Hippocampal formation (tissue), 2 donors: ENCODE results near the gene CEACAM21.
A peak's percentile ranks its signal among the peaks of the same experiment; 100 is the strongest.

Experiments used
- DNase-seq, 2 donors: peaks; one replicate each; lab custom pipeline; 2025; lab: John Stamatoyannopoulos, UW

CEACAM21 gene

GRCh38 chr19:41587101-41587837, 11.3 kb downstream of the CEACAM21 start:
- no peak for DNase-seq

GRCh38 chr19:41587838-41588210, 11.9 kb downstream of the CEACAM21 start:
- DNase-seq = no peak

GRCh38 chr19:41588497-41589209, 12.7 kb downstream of the CEACAM21 start:
- no peak for DNase-seq

- DNase-seq = no peak
Measured at GRCh38 chr19:41589371-41589770, 13.4 kb downstream of the CEACAM21 start.

GRCh38 chr19:41590936-41591335, 15.0 kb downstream of the CEACAM21 start:
- DNase-seq = no peak

- no peak for DNase-seq
Measured at GRCh38 chr19:41591951-41592562, 16.1 kb downstream of the CEACAM21 start.

- peak; percentile 3 to 15 for DNase-seq
Measured at GRCh38 chr19:41595258-41595889, 19.4 kb downstream of the CEACAM21 start.

GRCh38 chr19:41595890-41596280, 19.9 kb downstream of the CEACAM21 start:
- no peak for DNase-seq

GRCh38 chr19:41597600-41598041, 21.7 kb downstream of the CEACAM21 start:
- DNase-seq = peak; percentile 1 to 34

GRCh38 chr19:41599175-41599966, 23.4 kb downstream of the CEACAM21 start:
- no peak for DNase-seq

- no peak for DNase-seq
Measured at GRCh38 chr19:41601771-41602170, 25.8 kb downstream of the CEACAM21 start.

GRCh38 chr19:41604831-41605230, 28.9 kb downstream of the CEACAM21 start:
- no peak for DNase-seq

- DNase-seq = no peak
Measured at GRCh38 chr19:41606215-41606837, 30.4 kb downstream of the CEACAM21 start.

- DNase-seq = no peak
Measured at GRCh38 chr19:41607668-41608067, 31.7 kb downstream of the CEACAM21 start.

GRCh38 chr19:41610789-41611188, 34.8 kb downstream of the CEACAM21 start:
- DNase-seq = no peak

GRCh38 chr19:41612483-41612882, 36.5 kb downstream of the CEACAM21 start:
- DNase-seq = no peak

GRCh38 chr19:41615207-41615606, 39.2 kb downstream of the CEACAM21 start:
- DNase-seq = no peak

- no peak for DNase-seq
Measured at GRCh38 chr19:41616792-41617621, 41.0 kb downstream of the CEACAM21 start.

- no peak for DNase-seq
Measured at GRCh38 chr19:41617941-41618730, 42.2 kb downstream of the CEACAM21 start.
